HEK293 (cell line): ENCODE measurements around the gene PIGX.

Source experiments
- CTCF ChIA-PET: fragments of 350-600 bp; formaldehyde crosslinking; extraction: SDS; loops from one replicate; lab custom pipeline; 2021; ENCODE audit warnings: antibody characterized with exemption; lab: Yijun Ruan, JAX
- POLR2A ChIA-PET: fragments of 300-600 bp; formaldehyde crosslinking; extraction: SDS; loops from one replicate; lab custom pipeline; 2020; ENCODE audit warnings: antibody characterized with exemption, inconsistent platforms; lab: Yijun Ruan, JAX
- H3K27ac ChIP-seq: fragments of 200-500 bp; sonication (Bioruptor generic); 2 replicates; pipeline ENCODE4 v1.5.1; 2014; ENCODE audit warnings: low read depth, low read length, control low read depth, inconsistent platforms; ENCODE audit errors: extremely low read depth
- H3K36me3 ChIP-seq, 2 experiments: fragments of 200-500 bp in 1 of 2; sonication (Bioruptor generic) in 1 of 2; 1 replicate in 1 of 2; 2 replicates in 1 of 2; pipeline ENCODE4 v1.5.1; 2014 to 2017; ENCODE audit warnings: inconsistent platforms in 2 of 2, low read length in 2 of 2; ENCODE audit not compliant: control insufficient read depth in 2 of 2, insufficient read depth in 1 of 2
- H3K4me1 ChIP-seq: fragments of 200-500 bp; sonication (Bioruptor generic); 2 replicates; pipeline ENCODE4 v1.5.1; 2014; ENCODE audit warnings: mild to moderate bottlenecking, low read length, inconsistent platforms; ENCODE audit not compliant: control insufficient read depth, insufficient read depth
- H3K4me3 ChIP-seq: 2 replicates; pipeline ENCODE4 v1.5.1; 2011; ENCODE audit warnings: low read depth, mild to moderate bottlenecking, control low read depth, low read length, moderate library complexity
- H3K9me3 ChIP-seq: fragments of 200-500 bp; sonication (Bioruptor generic); 2 replicates; pipeline ENCODE4 v1.5.1; 2014; ENCODE audit warnings: low read depth, low read length, inconsistent platforms; ENCODE audit not compliant: control insufficient read depth, insufficient read depth
- GLIS1 ChIP-seq: fragments of 450-650 bp; formaldehyde crosslinking; IDR thresholded peaks from 2 replicates; pipeline ENCODE4 v1.5.1; 2016; ENCODE audit warnings: missing biosample characterization, missing genetic modification characterization
- MYNN ChIP-seq: fragments of 450-650 bp; formaldehyde crosslinking; IDR thresholded peaks from 2 replicates; pipeline ENCODE4 v1.5.1; 2016; ENCODE audit warnings: missing biosample characterization, missing genetic modification characterization, borderline replicate concordance
- PRDM6 ChIP-seq: fragments of 450-650 bp; formaldehyde crosslinking; IDR thresholded peaks from 2 replicates; pipeline ENCODE4 v1.5.1; 2017; ENCODE audit warnings: missing biosample characterization, missing genetic modification characterization
- ZFHX2 ChIP-seq: fragments of 450-650 bp; formaldehyde crosslinking; conservative IDR thresholded peaks from 2 replicates; pipeline ENCODE4 v1.5.1; 2016; ENCODE audit warnings: missing biosample characterization, missing genetic modification characterization
- ZFP37 ChIP-seq: fragments of 450-650 bp; formaldehyde crosslinking; IDR thresholded peaks from 2 replicates; pipeline ENCODE4 v1.5.1; 2016; ENCODE audit warnings: missing biosample characterization, missing genetic modification characterization
- ZNF223 ChIP-seq: fragments of 450-650 bp; formaldehyde crosslinking; IDR thresholded peaks from 2 replicates; pipeline ENCODE4 v1.5.1; 2016; ENCODE audit warnings: missing biosample characterization, missing genetic modification characterization
- ZNF24 ChIP-seq: fragments of 450-650 bp; formaldehyde crosslinking; IDR thresholded peaks from 2 replicates; pipeline ENCODE4 v1.5.1; 2016; ENCODE audit warnings: missing biosample characterization, missing genetic modification characterization
- ZNF292 ChIP-seq: fragments of 450-650 bp; formaldehyde crosslinking; IDR thresholded peaks from 2 replicates; pipeline ENCODE4 v1.5.1; 2016; ENCODE audit warnings: low read depth, missing biosample characterization, missing genetic modification characterization, borderline replicate concordance
- ZNF560 ChIP-seq: fragments of 450-650 bp; formaldehyde crosslinking; IDR thresholded peaks from 2 replicates; pipeline ENCODE4 v1.5.1; 2017; ENCODE audit warnings: missing biosample characterization, missing genetic modification characterization, borderline replicate concordance
- ZNF660 ChIP-seq: fragments of 450-650 bp; IDR thresholded peaks from 2 replicates; pipeline ENCODE4 v1.5.1; 2018; ENCODE audit warnings: missing biosample characterization, mild to moderate bottlenecking, missing genetic modification characterization
- ZNF707 ChIP-seq: fragments of 450-650 bp; formaldehyde crosslinking; IDR thresholded peaks from 2 replicates; pipeline ENCODE4 v1.5.1; 2016; ENCODE audit warnings: missing biosample characterization, missing genetic modification characterization
- ZNF843 ChIP-seq: fragments of 450-650 bp; formaldehyde crosslinking; IDR thresholded peaks from 2 replicates; pipeline ENCODE4 v1.5.1; 2016; ENCODE audit warnings: missing biosample characterization, missing genetic modification characterization
- ZSCAN30 ChIP-seq: fragments of 450-650 bp; IDR thresholded peaks from 2 replicates; pipeline ENCODE4 v1.5.1; 2018; ENCODE audit warnings: missing biosample characterization, mild to moderate bottlenecking, missing genetic modification characterization, moderate library complexity

PIGX gene

GRCh38 chr3:196771067-196771466 is 58.9 kb downstream of the PIGX start:
- Histone ChIP-seq H3K9me3 (no peaks in the 10 kb centered on the region), H3K4me1 (peaks cover 4% of the 10 kb centered on the region; the same call in 1 of the 2 replicates), H3K36me3 (peaks cover 0 to 5% of the 10 kb centered on the region in 2 experiments; a peak in 1 of 3 replicates), H3K4me3 (no peak overlapping the region), H3K27ac (no peak overlapping the region)
- CTCF ChIA-PET = no interaction called here
- TF ChIP-seq ZNF660 (tag by site-specific recombination) = no peak
- TF ChIP-seq, all 188 proteins: peak for 0
- POLR2A ChIA-PET = interaction anchor here (0.6 kb wide), 1 partner anchor 31 kb away, joined by 3 read pairs; no protein-coding TSS in a partner anchor

DNA sequence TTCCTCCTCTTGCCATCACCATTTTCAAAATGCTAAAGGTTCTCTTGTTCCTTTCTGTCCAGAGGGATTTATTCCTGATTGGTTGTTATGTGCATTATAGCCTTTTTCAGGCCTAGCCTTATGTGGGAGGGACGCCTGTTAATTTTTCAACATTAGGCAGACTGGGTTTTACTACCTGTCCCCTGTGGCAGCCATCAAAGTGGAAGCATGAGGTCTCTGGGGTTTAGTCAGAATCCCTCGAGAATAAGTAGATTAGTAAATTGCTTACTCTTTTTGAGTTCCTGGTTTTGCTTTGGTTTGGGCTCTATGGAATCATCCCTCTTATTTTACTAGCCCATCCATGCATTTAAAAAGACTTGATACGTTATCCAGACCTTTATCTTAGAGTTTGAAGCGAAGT is 59.9 kb downstream of the PIGX start:
- Histone ChIP-seq H3K4me1 (peaks cover 4% of the 10 kb centered on the region; the same call in 1 of the 2 replicates), H3K27ac (no peak overlapping the region), H3K4me3 (no peak overlapping the region), H3K36me3 (peaks cover 0 to 5% of the 10 kb centered on the region in 2 experiments; a peak in 1 of 3 replicates), H3K9me3 (no peaks in the 10 kb centered on the region)
- ChIA-PET CTCF (no interaction called here), POLR2A (no interaction called here)
- no peak for TF ChIP-seq ZNF843 (tag by site-specific recombination)
- peak; percentile 56 for TF ChIP-seq PRDM6 (tag by site-specific recombination)
- TF ChIP-seq ZNF223 (tag by site-specific recombination) = no peak
- TF ChIP-seq, all 188 proteins: peak for 1

GRCh38 chr3:196772897-196773296 is 60.7 kb downstream of the PIGX start:
- Histone ChIP-seq H3K4me3 (no peak overlapping the region), H3K9me3 (no peaks in the 10 kb centered on the region), H3K27ac (no peak overlapping the region), H3K4me1 (peaks cover 6% of the 10 kb centered on the region; the same call in 1 of the 2 replicates), H3K36me3 (peaks cover 0 to 5% of the 10 kb centered on the region in 2 experiments; a peak in 1 of 3 replicates)
- POLR2A ChIA-PET = no interaction called here
- TF ChIP-seq ZNF292 (tag by site-specific recombination) (no peak), ZFHX2 (no peak), ZNF560 (tag by site-specific recombination) (no peak)
- CTCF ChIA-PET = no interaction called here

GRCh38 chr3:196774191-196774820 is 62.1 kb downstream of the PIGX start:
- no peak overlapping the region for H3K27ac ChIP-seq
- CTCF ChIA-PET = interaction anchor here (0.7 kb wide), 1 partner anchor 942 kb away, joined by 3 read pairs; no protein-coding TSS in a partner anchor

GRCh38 chr3:196774848-196775422 is 62.8 kb downstream of the PIGX start:
- POLR2A ChIA-PET = no interaction called here
- no peak overlapping the region for H3K4me3 ChIP-seq
- peaks cover 0 to 3% of the 10 kb centered on the region in 2 experiments; a peak in 1 of 3 replicates for H3K36me3 ChIP-seq
- CTCF ChIA-PET = interaction anchor here (0.6 to 0.7 kb wide), 2 partner anchors 262 to 942 kb away, joined by 3 read pairs; no protein-coding TSS in a partner anchor
- TF ChIP-seq ZNF707 (tag by site-specific recombination) = no peak
- no peak for TF ChIP-seq GLIS1 (tag by site-specific recombination)
- no peaks in the 10 kb centered on the region for H3K9me3 ChIP-seq
- no peak overlapping the region for H3K27ac ChIP-seq
- peaks cover 6% of the 10 kb centered on the region; the same call in 1 of the 2 replicates for H3K4me1 ChIP-seq

More at GRCh38 chr3:196774191-196774820, 62.1 kb downstream of the PIGX start:
- POLR2A ChIA-PET = interaction anchor here (0.6 kb wide), 1 partner anchor 9 kb away, joined by 4 read pairs; no protein-coding TSS in a partner anchor
- Histone ChIP-seq H3K9me3 (no peaks in the 10 kb centered on the region), H3K36me3 (no peaks in the 10 kb centered on the region), H3K4me1 (peaks cover 6% of the 10 kb centered on the region; the same call in 1 of the 2 replicates), H3K4me3 (no peak overlapping the region)
- TF ChIP-seq ZSCAN30 (tag by site-specific recombination) (no peak), ZFP37 (tag by site-specific recombination) (no peak), MYNN (tag by site-specific recombination) (no peak), ZNF660 (tag by site-specific recombination) (no peak), ZNF24 (no peak)
